Neutrophil (primary cell): ENCODE results near the gene CACTIN.

Experiments
- H3K27ac ChIP-seq: fragments of 200-600 bp; sonication (generic); 2 replicates; pipeline ENCODE4 v1.5.1; 2016; ENCODE audit warnings: mild to moderate bottlenecking, moderate library complexity
- H3K27me3 ChIP-seq: fragments of 200-600 bp; sonication (generic); 2 replicates; pipeline ENCODE4 v1.6.0; 2016; ENCODE audit warnings: mild to moderate bottlenecking
- H3K36me3 ChIP-seq: fragments of 200-600 bp; sonication (generic); 2 replicates; pipeline ENCODE4 v1.5.1; 2017
- H3K4me1 ChIP-seq, 2 experiments: fragments of 200-600 bp in 1 of 2; sonication (generic) in 1 of 2; 1 replicate in 1 of 2; 2 replicates in 1 of 2; pipeline versions ENCODE4 v1.5.1 to v1.6.1; 2013 to 2016; ENCODE audit warnings: low read depth in 1 of 2, low read length in 1 of 2, mild to moderate bottlenecking in 1 of 2, moderate library complexity in 1 of 2; ENCODE audit not compliant: control insufficient read depth in 1 of 2, insufficient read depth in 1 of 2
- H3K4me3 ChIP-seq, 2 experiments: fragments of 200-600 bp in 1 of 2; sonication (generic) in 1 of 2; 1 replicate in 1 of 2; 2 replicates in 1 of 2; pipeline ENCODE4 v1.5.1; 2013 to 2016; ENCODE audit warnings: low read depth in 1 of 2, low read length in 1 of 2, mild to moderate bottlenecking in 1 of 2, moderate library complexity in 1 of 2
- H3K9me3 ChIP-seq: fragments of 200-600 bp; sonication (generic); 2 replicates; pipeline ENCODE4 v1.5.1; 2016
- TF ChIP-seq, protein P1 (sequence below): fragments of 200-600 bp; sonication (generic); IDR thresholded peaks from 2 replicates; pipeline ENCODE4 v1.5.1; 2016; ENCODE audit warnings: antibody characterized with exemption

CACTIN gene

DNA sequence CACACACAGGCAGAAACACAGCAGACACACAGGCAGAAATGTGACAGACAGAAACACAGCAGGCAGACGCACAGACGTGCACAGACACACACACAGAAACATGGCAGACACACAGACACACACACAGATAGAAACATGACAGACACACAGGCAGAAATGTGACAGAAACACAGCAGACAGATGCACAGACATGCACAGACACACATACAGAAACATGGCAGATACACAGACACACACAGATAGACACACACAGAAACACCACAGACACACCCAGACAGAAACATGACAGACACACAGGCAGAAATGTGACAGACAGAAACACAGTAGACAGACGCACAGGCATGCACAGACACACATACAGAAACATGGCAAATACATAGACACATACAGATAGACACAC is 21.2 kb downstream of the CACTIN start:
- Histone ChIP-seq H3K36me3 (peaks cover 6% of the 10 kb centered on the region), H3K27ac (no peak overlapping the region), H3K9me3 (no peaks in the 10 kb centered on the region), H3K27me3 (peaks cover 64% of the 10 kb centered on the region), H3K4me1 (peaks cover 0 to 10% of the 10 kb centered on the region in 2 experiments), H3K4me3 (no peak overlapping the region)
- TF ChIP-seq, protein P1, sequence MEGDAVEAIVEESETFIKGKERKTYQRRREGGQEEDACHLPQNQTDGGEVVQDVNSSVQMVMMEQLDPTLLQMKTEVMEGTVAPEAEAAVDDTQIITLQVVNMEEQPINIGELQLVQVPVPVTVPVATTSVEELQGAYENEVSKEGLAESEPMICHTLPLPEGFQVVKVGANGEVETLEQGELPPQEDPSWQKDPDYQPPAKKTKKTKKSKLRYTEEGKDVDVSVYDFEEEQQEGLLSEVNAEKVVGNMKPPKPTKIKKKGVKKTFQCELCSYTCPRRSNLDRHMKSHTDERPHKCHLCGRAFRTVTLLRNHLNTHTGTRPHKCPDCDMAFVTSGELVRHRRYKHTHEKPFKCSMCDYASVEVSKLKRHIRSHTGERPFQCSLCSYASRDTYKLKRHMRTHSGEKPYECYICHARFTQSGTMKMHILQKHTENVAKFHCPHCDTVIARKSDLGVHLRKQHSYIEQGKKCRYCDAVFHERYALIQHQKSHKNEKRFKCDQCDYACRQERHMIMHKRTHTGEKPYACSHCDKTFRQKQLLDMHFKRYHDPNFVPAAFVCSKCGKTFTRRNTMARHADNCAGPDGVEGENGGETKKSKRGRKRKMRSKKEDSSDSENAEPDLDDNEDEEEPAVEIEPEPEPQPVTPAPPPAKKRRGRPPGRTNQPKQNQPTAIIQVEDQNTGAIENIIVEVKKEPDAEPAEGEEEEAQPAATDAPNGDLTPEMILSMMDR = no peak

DNA sequence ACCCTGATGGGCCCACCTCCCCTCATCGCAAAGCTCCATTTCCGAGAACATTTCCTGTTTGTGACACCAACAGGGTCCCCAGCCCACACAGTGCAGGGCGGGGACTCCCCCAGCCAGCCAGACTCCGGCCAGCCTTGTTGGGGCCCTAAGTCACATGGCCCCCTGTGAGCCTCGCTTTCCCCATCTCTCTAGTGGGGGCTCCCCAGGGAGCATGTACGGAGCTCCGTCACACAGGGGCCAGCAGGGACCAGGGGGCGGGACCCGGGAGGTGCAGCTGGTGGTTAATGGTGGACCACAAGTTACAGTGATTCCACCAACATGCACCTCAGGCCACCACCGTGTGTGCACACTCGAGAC is 21.6 kb downstream of the CACTIN start:
- Histone ChIP-seq H3K27me3 (peaks cover 64% of the 10 kb centered on the region), H3K4me1 (peaks cover 0 to 10% of the 10 kb centered on the region in 2 experiments), H3K27ac (no peak overlapping the region), H3K9me3 (no peaks in the 10 kb centered on the region), H3K4me3 (no peak overlapping the region), H3K36me3 (peaks cover 2% of the 10 kb centered on the region)
- TF ChIP-seq, protein P1 = no peak

DNA sequence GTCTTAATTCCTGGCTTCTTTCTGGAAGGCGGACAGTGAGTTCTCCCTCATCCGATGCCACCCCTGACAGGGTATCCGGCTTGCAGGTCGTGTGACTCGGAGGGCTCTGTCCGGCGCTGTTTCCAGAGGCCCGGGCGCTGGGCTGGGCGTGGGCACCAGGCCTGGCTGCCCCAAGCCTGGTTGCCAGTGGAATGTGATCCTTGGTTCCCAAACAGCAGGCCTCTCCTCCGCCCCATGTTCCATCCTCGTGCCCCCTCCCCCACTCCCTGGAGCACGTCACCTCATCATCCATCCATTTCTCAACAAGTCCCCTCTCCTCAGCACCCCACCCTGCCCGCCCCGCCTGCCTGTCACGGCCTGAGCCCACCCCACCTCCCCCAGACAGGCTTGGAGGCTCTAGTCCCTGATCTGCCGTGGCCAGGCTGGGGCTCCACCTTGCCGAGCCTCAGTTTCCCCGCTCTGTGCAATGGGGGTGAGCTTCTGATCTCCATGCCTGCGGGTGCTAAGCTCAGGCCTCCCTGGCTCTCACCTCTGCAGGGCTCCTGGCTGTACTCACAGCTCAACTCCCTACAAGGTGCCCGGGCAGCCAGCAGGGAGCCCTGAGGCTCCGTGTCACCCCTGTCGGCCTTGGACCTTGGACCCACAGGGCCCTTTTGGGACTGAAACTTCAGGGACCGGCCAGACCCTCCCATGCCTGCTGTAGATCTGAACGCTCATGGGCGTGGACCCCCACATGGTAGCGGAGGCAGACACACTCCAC is 22.2 kb downstream of the CACTIN start:
- peaks cover 63% of the 10 kb centered on the region for H3K27me3 ChIP-seq
- H3K9me3 ChIP-seq = no peaks in the 10 kb centered on the region
- peaks cover 0 to 10% of the 10 kb centered on the region in 2 experiments for H3K4me1 ChIP-seq
- H3K4me3 ChIP-seq = no peak overlapping the region
- no peak overlapping the region for H3K27ac ChIP-seq
- TF ChIP-seq, protein P1 = no peak
- H3K36me3 ChIP-seq = no peaks in the 10 kb centered on the region

DNA sequence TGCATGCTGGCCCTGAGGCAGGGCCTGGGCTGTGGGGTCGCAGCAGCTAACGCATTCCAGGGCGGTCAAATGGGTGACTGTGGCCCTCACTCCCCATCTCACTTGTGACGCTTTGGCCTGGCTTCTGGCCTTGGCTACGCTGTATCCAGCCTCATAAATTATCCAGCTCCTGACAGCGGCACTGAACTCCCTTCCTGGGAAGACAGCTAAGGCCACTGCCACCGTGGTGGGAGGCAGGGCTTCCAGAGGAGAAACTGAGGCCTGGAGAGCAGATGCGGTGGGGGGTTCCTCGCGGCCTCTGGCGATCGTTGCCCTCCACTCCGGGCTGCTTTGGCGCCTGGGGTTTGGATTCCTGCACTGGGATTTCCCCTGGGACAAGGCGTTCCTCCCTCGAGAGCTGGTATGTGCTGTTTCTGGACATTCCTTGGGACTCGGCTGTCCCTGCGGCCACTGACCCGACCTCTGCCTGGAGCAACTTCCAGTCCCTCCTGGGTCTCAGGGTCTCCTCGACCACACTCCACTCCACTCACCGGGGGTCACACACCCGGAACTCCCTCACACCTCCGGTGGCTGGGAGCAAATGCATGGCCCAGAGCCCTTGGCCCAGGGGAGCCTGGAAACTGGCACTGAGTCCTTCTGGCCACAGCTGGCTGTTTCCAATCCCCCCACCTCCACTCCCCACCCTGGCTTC is 23.3 kb downstream of the CACTIN start:
- Histone ChIP-seq H3K4me1 (peaks cover 0 to 10% of the 10 kb centered on the region in 2 experiments), H3K4me3 (no peak overlapping the region), H3K27me3 (peaks cover 52% of the 10 kb centered on the region), H3K36me3 (no peaks in the 10 kb centered on the region), H3K27ac (no peak overlapping the region), H3K9me3 (no peaks in the 10 kb centered on the region)
- TF ChIP-seq, protein P1 = no peak

DNA sequence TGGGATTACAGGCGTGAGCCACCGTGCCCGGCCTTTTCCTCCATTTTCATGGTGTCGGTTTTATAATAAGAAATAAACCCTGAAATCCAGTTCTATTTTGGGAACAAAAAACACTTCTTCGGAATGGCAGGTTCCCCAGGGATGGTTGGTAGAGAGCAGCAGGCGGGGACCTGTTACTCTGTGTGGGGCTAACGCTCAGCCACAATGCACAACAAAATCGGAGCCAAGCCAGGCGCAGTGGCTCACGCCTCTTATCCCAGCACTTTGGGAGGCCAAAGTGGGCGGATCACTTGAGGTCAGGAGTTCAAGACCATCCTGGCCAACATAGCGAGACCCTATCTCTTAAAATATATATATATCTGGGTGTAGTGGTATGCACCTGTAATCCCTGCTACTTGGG is 25.6 kb downstream of the CACTIN start:
- TF ChIP-seq, protein P1 = no peak
- no peak overlapping the region for H3K4me3 ChIP-seq
- peaks cover 30% of the 10 kb centered on the region for H3K27me3 ChIP-seq
- H3K4me1 ChIP-seq = peaks cover 0 to 2% of the 10 kb centered on the region in 2 experiments
- H3K27ac ChIP-seq = no peak overlapping the region
- no peaks in the 10 kb centered on the region for H3K36me3 ChIP-seq
- H3K9me3 ChIP-seq = no peaks in the 10 kb centered on the region
